Activated T-cell treated with anti-CD3 and anti-CD28 coated beads, Interleukin-2, amount 50 U/mL, for 24 hours (primary cell): ENCODE data around the gene HOXD12.
A peak's percentile ranks its signal among the peaks of the same experiment; 100 is the strongest.

Experiments used
- DNase-seq: peaks from one replicate; pipeline ENCODE4 v3.0.0-alpha.2; 2020
- H3K27ac Mint-ChIP-seq: 2 replicates; pipeline ENCODE4 v1.8.0; 2020; ENCODE audit warnings: mild to moderate bottlenecking, mixed read lengths
- H3K27me3 Mint-ChIP-seq: 2 replicates; pipeline ENCODE4 v1.8.0; 2020; ENCODE audit warnings: mixed read lengths
- H3K36me3 Mint-ChIP-seq: 2 replicates; pipeline ENCODE4 v1.8.0; 2020; ENCODE audit warnings: low read depth, mixed read lengths
- H3K4me1 Mint-ChIP-seq: 2 replicates; pipeline ENCODE4 v1.8.0; 2020; ENCODE audit warnings: low read depth, mixed read lengths
- H3K4me3 Mint-ChIP-seq: 2 replicates; pipeline ENCODE4 v1.8.0; 2020; ENCODE audit warnings: mild to moderate bottlenecking, moderate library complexity, mixed read lengths
- H3K9me3 Mint-ChIP-seq: 2 replicates; pipeline ENCODE4 v1.8.0; 2020; ENCODE audit warnings: mixed read lengths

The HOXD12 gene

GRCh38 chr2:176085861-176086771 lies 13.5 kb upstream of the HOXD12 start:
- peaks cover 13% of the 10 kb centered on the region for H3K9me3 Mint-ChIP-seq
- H3K27ac Mint-ChIP-seq = no peak overlapping the region
- H3K4me3 Mint-ChIP-seq = no peak overlapping the region

GRCh38 chr2:176087330-176088047 lies 12.1 kb upstream of the HOXD12 start:
- Mint-ChIP-seq H3K9me3 (peaks cover 10% of the 10 kb centered on the region), H3K27me3 (peaks cover 98% of the 10 kb centered on the region), H3K4me3 (no peak overlapping the region), H3K4me1 (peaks cover 10% of the 10 kb centered on the region), H3K36me3 (peaks cover 3% of the 10 kb centered on the region), H3K27ac (no peak overlapping the region)
- no peak for DNase-seq

More at GRCh38 chr2:176085861-176086771, 13.5 kb upstream of the HOXD12 start:
- peaks cover 3% of the 10 kb centered on the region for H3K36me3 Mint-ChIP-seq
- H3K27me3 Mint-ChIP-seq = peaks cover 100% of the 10 kb centered on the region
- DNase-seq = peak; percentile 26
- peaks cover 9% of the 10 kb centered on the region for H3K4me1 Mint-ChIP-seq

- Mint-ChIP-seq H3K27ac (no peak overlapping the region), H3K4me3 (peak overlapping the region; percentile 55), H3K36me3 (no peaks in the 10 kb centered on the region), H3K9me3 (peaks cover 10% of the 10 kb centered on the region), H3K27me3 (peaks cover 93% of the 10 kb centered on the region), H3K4me1 (peaks cover 13% of the 10 kb centered on the region)
- peak; percentile 48 for DNase-seq
These were observed 11.3 kb upstream of the HOXD12 start for GRCh38 chr2:176088048-176088936.

GRCh38 chr2:176088937-176089842 lies 10.4 kb upstream of the HOXD12 start:
- Mint-ChIP-seq H3K4me3 (no peak overlapping the region), H3K36me3 (no peaks in the 10 kb centered on the region), H3K4me1 (peaks cover 21% of the 10 kb centered on the region), H3K27ac (no peak overlapping the region), H3K27me3 (peaks cover 93% of the 10 kb centered on the region), H3K9me3 (peaks cover 8% of the 10 kb centered on the region)
- DNase-seq = no peak

- no peak for DNase-seq
- peaks cover 21% of the 10 kb centered on the region for H3K4me1 Mint-ChIP-seq
- H3K27ac Mint-ChIP-seq = no peak overlapping the region
- peaks cover 8% of the 10 kb centered on the region for H3K9me3 Mint-ChIP-seq
- peaks cover 93% of the 10 kb centered on the region for H3K27me3 Mint-ChIP-seq
- H3K4me3 Mint-ChIP-seq = no peak overlapping the region
- no peaks in the 10 kb centered on the region for H3K36me3 Mint-ChIP-seq
These were observed 9.7 kb upstream of the HOXD12 start for GRCh38 chr2:176089843-176090395.

- peaks cover 21% of the 10 kb centered on the region for H3K4me1 Mint-ChIP-seq
- H3K9me3 Mint-ChIP-seq = peaks cover 8% of the 10 kb centered on the region
- no peaks in the 10 kb centered on the region for H3K36me3 Mint-ChIP-seq
- no peak overlapping the region for H3K4me3 Mint-ChIP-seq
- H3K27me3 Mint-ChIP-seq = peaks cover 93% of the 10 kb centered on the region
- H3K27ac Mint-ChIP-seq = no peak overlapping the region
- DNase-seq = no peak
These were observed 8.7 kb upstream of the HOXD12 start for GRCh38 chr2:176090862-176091261.

GRCh38 chr2:176091329-176092258 lies 8.0 kb upstream of the HOXD12 start:
- H3K27me3 Mint-ChIP-seq = peaks cover 93% of the 10 kb centered on the region
- peaks cover 25% of the 10 kb centered on the region for H3K4me1 Mint-ChIP-seq
- H3K9me3 Mint-ChIP-seq = peaks cover 8% of the 10 kb centered on the region
- peak overlapping the region; percentile 67 for H3K27ac Mint-ChIP-seq
- DNase-seq = peak; percentile 32
- H3K4me3 Mint-ChIP-seq = peak overlapping the region; percentile 26
- H3K36me3 Mint-ChIP-seq = no peaks in the 10 kb centered on the region

- peaks cover 34% of the 10 kb centered on the region for H3K4me1 Mint-ChIP-seq
- H3K4me3 Mint-ChIP-seq = peak within 1 kb of the TSS; percentile 26
- peaks cover 8% of the 10 kb centered on the region for H3K9me3 Mint-ChIP-seq
- H3K27ac Mint-ChIP-seq = peak within 1 kb of the TSS; percentile 67
- H3K36me3 Mint-ChIP-seq = no peaks in the 10 kb centered on the region
- peak; percentile 35 for DNase-seq
- H3K27me3 Mint-ChIP-seq = peaks cover 93% of the 10 kb centered on the region
These were observed 7.1 kb upstream of the HOXD12 start, which contains the start of gene HOXD13 for GRCh38 chr2:176092270-176093144. TSS of gene HOXD13 (plus strand) at chr2:176092721. CDS start at chr2:176092891, 170 bp downstream.

GRCh38 chr2:176093145-176093897 lies 6.3 kb upstream of the HOXD12 start:
- peak; percentile 35 for DNase-seq
- H3K27ac Mint-ChIP-seq = peak overlapping the region; percentile 60
- H3K4me1 Mint-ChIP-seq = peaks cover 38% of the 10 kb centered on the region
- peaks cover 93% of the 10 kb centered on the region for H3K27me3 Mint-ChIP-seq
- H3K36me3 Mint-ChIP-seq = no peaks in the 10 kb centered on the region
- H3K9me3 Mint-ChIP-seq = peaks cover 8% of the 10 kb centered on the region
- peak overlapping the region; percentile 18 for H3K4me3 Mint-ChIP-seq

- Mint-ChIP-seq H3K9me3 (peaks cover 8% of the 10 kb centered on the region), H3K27me3 (peaks cover 93% of the 10 kb centered on the region), H3K36me3 (no peaks in the 10 kb centered on the region), H3K27ac (peak overlapping the region; percentile 60), H3K4me1 (peaks cover 36% of the 10 kb centered on the region), H3K4me3 (no peak overlapping the region)
- no peak for DNase-seq
These were observed 5.7 kb upstream of the HOXD12 start for GRCh38 chr2:176093898-176094249.

- Mint-ChIP-seq H3K9me3 (peaks cover 8% of the 10 kb centered on the region), H3K36me3 (no peaks in the 10 kb centered on the region), H3K4me1 (peaks cover 36% of the 10 kb centered on the region), H3K4me3 (no peak overlapping the region), H3K27ac (no peak overlapping the region), H3K27me3 (peaks cover 93% of the 10 kb centered on the region)
- peak; percentile 27 for DNase-seq
These were observed 5.2 kb upstream of the HOXD12 start for GRCh38 chr2:176094349-176094748.
